GM19328 (cell line): ENCODE measurements around the gene AQP2.

ENCODE experiments used
- ATAC-seq: cut with Tn5 transposase; IDR thresholded peaks from one replicate; pipeline ENCODE4 v1.9.1; 2021; ENCODE audit warnings: mild to moderate bottlenecking, moderate library complexity; ENCODE audit not compliant: unreplicated experiment

AQP2 gene

GRCh38 chr12:49920241-49920914 lies 30.2 kb upstream of the AQP2 start:
- ATAC-seq, result no peak

GRCh38 chr12:49920915-49921286 lies 29.6 kb upstream of the AQP2 start:
- ATAC-seq, result no peak

GRCh38 chr12:49921299-49921698 lies 29.2 kb upstream of the AQP2 start:
- no peak for ATAC-seq

- ATAC-seq, result no peak
Observed at GRCh38 chr12:49921936-49922335, 28.6 kb upstream of the AQP2 start.

- ATAC-seq, result no peak
Observed at GRCh38 chr12:49922349-49923034, 28.0 kb upstream of the AQP2 start.

GRCh38 chr12:49923035-49923644 lies 27.4 kb upstream of the AQP2 start:
- ATAC-seq, result no peak

GRCh38 chr12:49923880-49924556 lies 26.5 kb upstream of the AQP2 start:
- no peak for ATAC-seq

- no peak for ATAC-seq
Observed at GRCh38 chr12:49924628-49925246, 25.8 kb upstream of the AQP2 start.

- no peak for ATAC-seq
Observed at GRCh38 chr12:49925433-49926204, 24.9 kb upstream of the AQP2 start.

GRCh38 chr12:49928471-49928870 lies 22.1 kb upstream of the AQP2 start:
- ATAC-seq, result no peak

- ATAC-seq, result no peak
Observed at GRCh38 chr12:49929581-49929980, 21.0 kb upstream of the AQP2 start.

GRCh38 chr12:49930515-49931288 lies 19.8 kb upstream of the AQP2 start:
- no peak for ATAC-seq

GRCh38 chr12:49932023-49932422 lies 18.5 kb upstream of the AQP2 start:
- no peak for ATAC-seq

- ATAC-seq, result no peak
Observed at GRCh38 chr12:49932533-49933130, 17.9 kb upstream of the AQP2 start.

GRCh38 chr12:49933796-49934195 lies 16.7 kb upstream of the AQP2 start:
- ATAC-seq, result no peak

GRCh38 chr12:49934505-49934904 lies 16.0 kb upstream of the AQP2 start:
- no peak for ATAC-seq

GRCh38 chr12:49936925-49937324 lies 13.6 kb upstream of the AQP2 start:
- no peak for ATAC-seq

GRCh38 chr12:49937639-49938300 lies 12.8 kb upstream of the AQP2 start:
- ATAC-seq, result no peak

- no peak for ATAC-seq
Observed at GRCh38 chr12:49939307-49939706, 11.2 kb upstream of the AQP2 start.
